Measurements from ENCODE around the gene MPP3. TPM values are rescaled to one million over a fixed set of nuclear protein-coding genes. Genes with fewer than 3 reads are reported as not detected.

The MPP3 gene
- total RNA-seq, 2 experiments from 2014 or later, result 0.27 to 0.31 TPM

DNA sequence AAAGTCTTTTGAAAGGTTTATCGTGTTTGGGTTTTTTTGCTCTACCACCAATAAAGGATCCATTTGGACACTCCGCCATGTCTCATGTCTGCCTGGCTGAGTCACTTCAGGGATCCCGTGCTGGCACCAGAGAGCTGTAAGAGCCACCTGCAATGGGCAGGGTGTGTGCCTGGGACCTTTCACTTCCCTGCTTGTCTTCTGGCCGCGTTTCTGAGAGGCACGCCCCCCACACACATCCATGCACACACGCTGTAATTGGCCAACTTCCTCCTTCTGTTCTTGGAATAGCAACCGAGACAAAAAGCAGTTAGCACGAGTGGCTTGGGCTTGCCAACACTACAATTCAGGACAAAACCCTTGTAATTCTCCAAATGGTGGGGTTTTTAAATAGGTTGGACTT is 64.6 kb downstream of the MPP3 start:
- TF ChIP-seq, protein P1, sequence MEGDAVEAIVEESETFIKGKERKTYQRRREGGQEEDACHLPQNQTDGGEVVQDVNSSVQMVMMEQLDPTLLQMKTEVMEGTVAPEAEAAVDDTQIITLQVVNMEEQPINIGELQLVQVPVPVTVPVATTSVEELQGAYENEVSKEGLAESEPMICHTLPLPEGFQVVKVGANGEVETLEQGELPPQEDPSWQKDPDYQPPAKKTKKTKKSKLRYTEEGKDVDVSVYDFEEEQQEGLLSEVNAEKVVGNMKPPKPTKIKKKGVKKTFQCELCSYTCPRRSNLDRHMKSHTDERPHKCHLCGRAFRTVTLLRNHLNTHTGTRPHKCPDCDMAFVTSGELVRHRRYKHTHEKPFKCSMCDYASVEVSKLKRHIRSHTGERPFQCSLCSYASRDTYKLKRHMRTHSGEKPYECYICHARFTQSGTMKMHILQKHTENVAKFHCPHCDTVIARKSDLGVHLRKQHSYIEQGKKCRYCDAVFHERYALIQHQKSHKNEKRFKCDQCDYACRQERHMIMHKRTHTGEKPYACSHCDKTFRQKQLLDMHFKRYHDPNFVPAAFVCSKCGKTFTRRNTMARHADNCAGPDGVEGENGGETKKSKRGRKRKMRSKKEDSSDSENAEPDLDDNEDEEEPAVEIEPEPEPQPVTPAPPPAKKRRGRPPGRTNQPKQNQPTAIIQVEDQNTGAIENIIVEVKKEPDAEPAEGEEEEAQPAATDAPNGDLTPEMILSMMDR (IDR thresholded peaks at IDR 0.05), result no peak
- intact Hi-C loops (cut with micrococcal nuclease), result loop anchor here (10.0 kb wide), 1 partner anchor 194 kb away; no protein-coding TSS in a partner anchor
- H3K9me3 Mint-ChIP-seq, result no peaks in the 10 kb centered on the region
- H3K36me3 Mint-ChIP-seq (ENCODE audit: low read depth), result peaks cover 23% of the 10 kb centered on the region
- no peak overlapping the region for H3K27ac Mint-ChIP-seq
- ChIA-PET CTCF (interaction anchor here (1.4 to 3.3 kb wide), 4 partner anchors 13 to 58 kb away, joined by 3 to 54 read pairs (median 6); partner anchors contain the start of gene SOST), POLR2A (no interaction called here)
- no peak overlapping the region for H3K4me3 Mint-ChIP-seq
- H3K4me1 Mint-ChIP-seq (ENCODE audit: low read depth), result no peaks in the 10 kb centered on the region
- ATAC-seq (no peak), DNase-seq (no peak)
- no peaks in the 10 kb centered on the region for H3K27me3 Mint-ChIP-seq

DNA sequence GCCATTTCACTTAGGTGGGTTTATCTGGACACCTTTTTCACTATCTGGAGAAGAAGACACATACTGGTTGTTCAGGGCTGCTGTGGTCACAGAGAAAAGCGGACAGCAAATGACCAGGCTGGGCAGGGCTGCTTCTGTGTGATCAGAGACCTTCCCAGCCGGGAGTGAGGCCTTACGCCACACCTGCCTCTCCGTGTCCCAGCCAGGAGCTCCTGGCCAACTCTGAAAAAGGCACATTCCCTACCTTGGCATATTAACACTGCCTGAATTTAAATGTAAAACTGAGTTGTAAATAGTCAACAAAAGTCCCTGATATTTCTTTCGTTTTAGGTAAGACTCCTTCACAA is 65.3 kb downstream of the MPP3 start:
- no peak overlapping the region for H3K4me3 Mint-ChIP-seq
- intact Hi-C loops (cut with micrococcal nuclease), result loop anchor here (10.0 kb wide), 1 partner anchor 193 kb away; no protein-coding TSS in a partner anchor
- ATAC-seq (no peak), DNase-seq (no peak)
- no peaks in the 10 kb centered on the region for H3K9me3 Mint-ChIP-seq
- no peaks in the 10 kb centered on the region for H3K4me1 Mint-ChIP-seq (ENCODE audit: low read depth)
- POLR2A ChIA-PET, result no interaction called here
- H3K27me3 Mint-ChIP-seq, result no peaks in the 10 kb centered on the region
- CTCF ChIA-PET, result interaction anchor here (0.7 to 13.3 kb wide), 17 partner anchors 8 to 205 kb away, joined by 3 to 661 read pairs (median 7); partner anchors contain the start of genes CD300LG and SOST
- TF ChIP-seq, protein P1 (IDR thresholded peaks at IDR 0.05), result no peak
- no peak overlapping the region for H3K27ac Mint-ChIP-seq
- peaks cover 18% of the 10 kb centered on the region for H3K36me3 Mint-ChIP-seq (ENCODE audit: low read depth)

DNA sequence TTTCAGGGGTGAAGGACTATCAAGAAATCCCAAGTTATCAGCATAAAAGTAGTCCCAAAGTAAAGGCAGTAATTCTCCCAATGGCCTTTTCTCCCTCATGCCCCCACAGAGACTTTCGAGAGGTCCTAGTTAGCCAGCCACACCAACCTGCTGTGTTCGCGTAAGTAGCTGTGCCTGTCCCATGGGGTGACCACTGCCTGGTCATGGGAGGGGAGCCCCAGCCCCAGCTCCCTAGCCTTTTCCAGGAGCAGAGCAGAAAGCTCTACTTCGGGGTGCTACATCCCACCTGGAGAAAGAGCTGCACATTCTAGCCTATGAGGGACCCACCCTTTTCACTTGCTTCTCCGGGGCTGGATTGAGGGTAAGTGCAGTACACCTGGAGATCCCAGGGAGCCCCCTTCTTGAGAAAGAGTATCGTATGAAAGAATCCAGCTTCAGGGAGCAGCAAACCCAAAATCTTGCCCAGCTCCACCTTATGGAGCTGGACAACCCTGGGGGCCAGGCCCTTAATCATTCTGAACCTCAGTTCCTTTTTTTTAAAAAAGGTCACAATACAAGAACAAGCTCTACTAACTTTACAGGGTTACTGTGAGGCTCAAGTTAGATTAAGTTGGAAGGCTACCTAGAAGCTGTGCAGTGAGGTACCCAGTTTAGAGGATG is 65.8 kb downstream of the MPP3 start:
- Mint-ChIP-seq H3K27me3 (no peaks in the 10 kb centered on the region), H3K36me3 (ENCODE audit: low read depth) (peaks cover 16% of the 10 kb centered on the region), H3K4me3 (no peak overlapping the region), H3K9me3 (no peaks in the 10 kb centered on the region), H3K27ac (no peak overlapping the region), H3K4me1 (ENCODE audit: low read depth) (no peaks in the 10 kb centered on the region)
- DNase-seq, result no peak
- CTCF ChIA-PET, result interaction anchor here (0.6 to 13.3 kb wide), 32 partner anchors 9 to 670 kb away, joined by 3 to 661 read pairs (median 5); partner anchors contain the start of genes CD300LG, CFAP97D1, DUSP3 and SOST
- intact Hi-C loops (cut with micrococcal nuclease), result loop anchor here (10.0 kb wide), 1 partner anchor 192 kb away; no protein-coding TSS in a partner anchor
- POLR2A ChIA-PET, result no interaction called here
- ATAC-seq, result no peak
- TF ChIP-seq, protein P1 (IDR thresholded peaks at IDR 0.05), result no peak

DNA sequence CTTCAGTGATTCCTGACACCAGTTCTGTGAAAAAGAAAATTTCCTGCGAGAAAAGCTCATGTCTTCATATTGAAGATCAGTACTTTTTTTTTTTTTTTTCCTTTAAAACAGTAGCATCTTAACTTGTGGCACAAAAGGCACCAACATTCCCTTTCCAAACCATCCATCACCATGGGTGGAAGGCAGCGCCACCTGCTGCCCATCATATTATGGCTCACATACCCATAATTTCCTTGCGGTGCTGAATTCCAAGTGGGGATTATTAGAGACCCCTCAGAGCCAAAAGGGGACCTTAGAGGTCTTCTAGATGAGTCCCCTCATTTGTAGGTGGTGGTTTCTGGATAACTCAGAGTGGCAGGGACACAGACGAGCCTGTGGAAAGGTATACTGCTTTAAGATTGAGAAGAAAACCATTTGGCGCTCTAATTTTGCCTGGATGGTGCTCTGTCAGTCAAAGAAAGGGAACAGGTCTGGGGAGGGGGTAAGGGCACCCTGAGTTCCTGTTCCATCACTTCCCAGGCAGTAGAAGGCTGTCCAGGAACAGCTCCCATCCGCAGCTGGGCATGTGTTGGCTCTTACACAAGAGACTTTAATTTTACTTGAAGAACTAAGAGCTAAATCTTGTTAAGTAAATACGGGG is 66.4 kb downstream of the MPP3 start:
- no peak overlapping the region for H3K4me3 Mint-ChIP-seq
- no peaks in the 10 kb centered on the region for H3K9me3 Mint-ChIP-seq
- CTCF ChIA-PET, result interaction anchor here (0.6 to 13.3 kb wide), 50 partner anchors 9 to 767 kb away, joined by 3 to 661 read pairs (median 4); partner anchors contain the start of genes CD300LG, CFAP97D1, DUSP3 and SOST
- H3K27me3 Mint-ChIP-seq, result no peaks in the 10 kb centered on the region
- peaks cover 16% of the 10 kb centered on the region for H3K36me3 Mint-ChIP-seq (ENCODE audit: low read depth)
- POLR2A ChIA-PET, result interaction anchor here (0.6 to 0.9 kb wide), 2 partner anchors 11 to 83 kb away, joined by 3 read pairs; no protein-coding TSS in a partner anchor
- TF ChIP-seq, protein P1 (IDR thresholded peaks at IDR 0.05), result peak; percentile 89
- no peaks in the 10 kb centered on the region for H3K4me1 Mint-ChIP-seq (ENCODE audit: low read depth)
- ATAC-seq (no peak), DNase-seq (peak; percentile 71)
- H3K27ac Mint-ChIP-seq, result no peak overlapping the region
- intact Hi-C loops (cut with micrococcal nuclease), result loop anchor here (10.0 kb wide), 1 partner anchor 192 kb away; no protein-coding TSS in a partner anchor
